B cell (primary cell): ENCODE results near the gene JAK1. TPM values are rescaled to one million over a fixed set of nuclear protein-coding genes. Genes with fewer than 3 reads are reported as not detected.

ENCODE experiments used
- ATAC-seq: fragments of 200-7000 bp; cut with Tn5 transposase; one replicate; pipeline ENCODE4 v1.10.0; 2021; ENCODE audit warnings: low read depth, mild to moderate bottlenecking, moderate number of reproducible peaks, moderate library complexity
- CTCF ChIA-PET: fragments of 350-600 bp; sonication (Branson Sonifier 250); formaldehyde crosslinking; loops from one replicate; lab custom pipeline; 2021; ENCODE audit warnings: antibody characterized with exemption, inconsistent platforms; lab: Charles Lee
- POLR2A ChIA-PET: fragments of 350-600 bp; sonication (Branson Sonifier 250); formaldehyde crosslinking; loops from one replicate; lab custom pipeline; 2021; ENCODE audit warnings: antibody characterized with exemption; lab: Charles Lee
- DNase-seq: peaks from one replicate; pipeline ENCODE4 v3.0.0; 2013
- H2AFZ ChIP-seq: 2 replicates; pipeline ENCODE4 v1.6.1; 2012; ENCODE audit warnings: mild to moderate bottlenecking, low read depth, low read length; ENCODE audit not compliant: insufficient read depth, poor library complexity, severe bottlenecking
- H3K27ac ChIP-seq, 2 donors: 1 replicate in 1 of 2; 2 replicates in 1 of 2; pipeline ENCODE4 v1.5.1; 2012 to 2013; ENCODE audit warnings: low read length in 2 of 2, mild to moderate bottlenecking in 2 of 2, moderate library complexity in 1 of 2
- H3K27me3 ChIP-seq, 4 experiments: fragments of 200-600 bp in 1 of 4; sonication (generic) in 1 of 4; replicated peaks in 1 of 4; 1 replicate in 2 of 4; 2 replicates in 2 of 4; pipeline versions ENCODE4 v1.6.1 to v1.7.0; 2013 to 2016; ENCODE audit warnings: low read length in 3 of 4, mild to moderate bottlenecking in 2 of 4, mixed read lengths in 1 of 4, moderate library complexity in 1 of 4; ENCODE audit not compliant: insufficient read depth in 4 of 4, control insufficient read depth in 3 of 4; ENCODE audit errors: control extremely low read depth in 1 of 4
- H3K36me3 ChIP-seq, 2 experiments: replicated peaks in 1 of 2; 1 replicate in 1 of 2; 2 replicates in 1 of 2; pipeline versions ENCODE4 v1.6.1 to v1.7.1; 2013; ENCODE audit warnings: low read length in 1 of 2; ENCODE audit not compliant: insufficient read depth in 2 of 2, control insufficient read depth in 1 of 2; ENCODE audit errors: control extremely low read depth in 1 of 2, extremely low read depth in 1 of 2
- H3K4me1 ChIP-seq, 2 donors: fragments of 200-600 bp in 1 of 2; sonication (generic) in 1 of 2; 1 replicate in 1 of 2; 2 replicates in 1 of 2; pipeline versions ENCODE4 v1.5.1 to v1.6.1; 2013 to 2017; ENCODE audit warnings: low read length in 2 of 2; ENCODE audit not compliant: control insufficient read depth in 2 of 2, insufficient read depth in 2 of 2
- H3K4me2 ChIP-seq: replicated peaks from 2 replicates; pipeline ENCODE3; 2012; ENCODE audit warnings: mild to moderate bottlenecking, low read depth, low read length; ENCODE audit not compliant: poor library complexity, severe bottlenecking
- H3K4me3 ChIP-seq, 5 experiments: fragments of 200-600 bp in 1 of 5; sonication (generic) in 1 of 5; 1 replicate in 3 of 5; 2 replicates in 2 of 5; pipeline versions ENCODE4 v1.5.1 to v1.7.0; 2011 to 2016; ENCODE audit warnings: low read length in 4 of 5, mild to moderate bottlenecking in 4 of 5, low read depth in 2 of 5, control low read depth in 1 of 5, moderate library complexity in 1 of 5; ENCODE audit not compliant: insufficient read depth in 1 of 5; ENCODE audit errors: control extremely low read depth in 1 of 5, extremely low read depth in 1 of 5
- H3K79me2 ChIP-seq: fragments of 200-600 bp; sonication (generic); one replicate; pipeline ENCODE4 v1.6.0; 2016; ENCODE audit warnings: low read length; ENCODE audit not compliant: control insufficient read depth, insufficient read depth
- H3K9ac ChIP-seq: fragments of 200-600 bp; sonication (generic); 2 replicates; pipeline ENCODE4 v1.6.1; 2017; ENCODE audit warnings: mild to moderate bottlenecking, low read length, moderate library complexity
- H3K9me3 ChIP-seq, 3 donors: one replicate each; pipeline versions ENCODE4 v1.6.1 to v1.7.1; 2013; ENCODE audit warnings: low read length in 2 of 3; ENCODE audit not compliant: control insufficient read depth in 2 of 3, insufficient read depth in 1 of 3; ENCODE audit errors: control extremely low read depth in 1 of 3
- H4K20me1 ChIP-seq: 2 replicates; pipeline ENCODE4 v1.6.0; 2012; ENCODE audit warnings: mild to moderate bottlenecking, low read length; ENCODE audit not compliant: insufficient read depth, control insufficient read depth, poor library complexity, severe bottlenecking
- H3K27ac Mint-ChIP-seq: one replicate; pipeline ENCODE4 v1.8.0; 2021; ENCODE audit warnings: mixed read lengths
- H3K27me3 Mint-ChIP-seq: one replicate; pipeline ENCODE4 v1.8.0; 2021; ENCODE audit warnings: mixed read lengths
- H3K4me1 Mint-ChIP-seq: one replicate; pipeline ENCODE4 v1.8.0; 2021; ENCODE audit warnings: mixed read lengths
- H3K4me3 Mint-ChIP-seq: one replicate; pipeline ENCODE4 v1.8.0; 2021; ENCODE audit warnings: mixed read lengths
- H3K9me3 Mint-ChIP-seq: one replicate; pipeline ENCODE4 v1.8.0; 2022; ENCODE audit warnings: mixed read lengths; ENCODE audit not compliant: insufficient read depth
- CTCF ChIP-seq: fragments of 200-600 bp; IDR thresholded peaks from one replicate; pipeline ENCODE4 v1.8.0; 2022; ENCODE audit warnings: antibody characterized with exemption, mild to moderate bottlenecking
- EZH2 ChIP-seq: IDR thresholded peaks from 2 replicates; pipeline ENCODE4 v1.6.1; 2012; ENCODE audit warnings: borderline replicate concordance, low read depth, mild to moderate bottlenecking, moderate library complexity, low read length; ENCODE audit not compliant: insufficient read depth, poor library complexity, severe bottlenecking
- WGBS: methylation state at CpG from one replicate; pipeline ENCODE4 v1.1.5; 2013; ENCODE audit warnings: missing lambda C conversion rate; ENCODE audit not compliant: insufficient coverage; 5-methylcytosine and 5-hydroxymethylcytosine counted together
- intact Hi-C: fragments of 100-400 bp; cut with micrococcal nuclease; formaldehyde crosslinking; loops from one replicate; pipeline ENCODE4 v1.10.0; 2022
- polyA plus RNA-seq: library from polyadenylated mRNA; depleted of rRNA; stranded (reverse); fragments of >200 nt; gene quantifications from 2 replicates; pipeline ENCODE4 v1.2.3, GENCODE V29; 2012
- total RNA-seq, 2 donors: library from RNA; stranded (reverse); fragments of 120-200 nt in 1 of 2; gene quantifications; 1 replicate in 1 of 2; 2 replicates in 1 of 2; pipeline versions ENCODE4 v1.2.3 to v1.2.4, GENCODE V29; 2013 to 2022

The JAK1 gene
- total and polyA plus RNA-seq, 2 donors (not counting 1 experiment from before 2014, with no cell fraction given), result 99.0 to 244 TPM

- DNase-seq (no peak), ATAC-seq (no peak)
- Mint-ChIP-seq H3K4me1 (peaks cover 20% of the 10 kb centered on the region), H3K9me3 (no peaks in the 10 kb centered on the region), H3K27ac (no peak overlapping the region), H3K4me3 (no peak overlapping the region), H3K27me3 (no peaks in the 10 kb centered on the region)
- Histone ChIP-seq H4K20me1 (peaks cover 16% of the 10 kb centered on the region), H3K79me2 (peaks cover 11% of the 10 kb centered on the region), H3K27ac (no peak overlapping the region), H3K4me1 (peaks cover 15 to 17% of the 10 kb centered on the region in 2 donors), H3K9me3 (no peaks in the 10 kb centered on the region), H2AFZ (no peak overlapping the region), H3K4me3 (no peak overlapping the region), H3K4me2 (no peak overlapping the region), H3K27me3 (no peaks in the 10 kb centered on the region), H3K9ac (no peak overlapping the region), H3K36me3 (peaks cover 11 to 91% of the 10 kb centered on the region in 2 experiments)
- ChIA-PET POLR2A (no interaction called here), CTCF (interaction anchor here (2.3 to 2.5 kb wide), 2 partner anchors 15 to 17 kb away, joined by 8 to 14 read pairs; no protein-coding TSS in a partner anchor)
- 96% methylated on average over 15 of the region's 15 CpGs for WGBS
- intact Hi-C loops, result no loop called here
- TF ChIP-seq CTCF (no peak), EZH2 (no peak)
Measured at GRCh38 chr1:64839732-64840405, 126.5 kb downstream of the JAK1 start.

GRCh38 chr1:64839261-64839660, 127.1 kb downstream of the JAK1 start:
- 93% methylated on average over 5 of the region's 5 CpGs for WGBS
- peaks cover 11% of the 10 kb centered on the region for H3K79me2 ChIP-seq
- POLR2A ChIA-PET, result no interaction called here
- no peak overlapping the region for H3K27ac ChIP-seq
- ATAC-seq (no peak), DNase-seq (no peak)
- H3K27me3 ChIP-seq, result no peaks in the 10 kb centered on the region
- Mint-ChIP-seq H3K9me3 (no peaks in the 10 kb centered on the region), H3K27me3 (no peaks in the 10 kb centered on the region), H3K4me1 (peaks cover 19% of the 10 kb centered on the region), H3K27ac (peak overlapping the region; percentile 5), H3K4me3 (no peak overlapping the region)
- peaks cover 13 to 90% of the 10 kb centered on the region in 2 experiments for H3K36me3 ChIP-seq
- TF ChIP-seq CTCF, result no peak
- no peak for TF ChIP-seq EZH2
- H3K9me3 ChIP-seq, result no peaks in the 10 kb centered on the region
- intact Hi-C loops, result no loop called here
- no peak overlapping the region for H2AFZ ChIP-seq
- CTCF ChIA-PET, result interaction anchor here (2.3 to 2.5 kb wide), 2 partner anchors 14 to 16 kb away, joined by 8 to 14 read pairs; no protein-coding TSS in a partner anchor
- peaks cover 15 to 17% of the 10 kb centered on the region in 2 donors for H3K4me1 ChIP-seq
- no peak overlapping the region for H3K4me2 ChIP-seq
- H3K9ac ChIP-seq, result no peak overlapping the region
- peaks cover 16% of the 10 kb centered on the region for H4K20me1 ChIP-seq
- H3K4me3 ChIP-seq, result no peak overlapping the region
